ENCODE data around the gene NTRK1.

Gene NTRK1

GRCh38 chr1:156895927-156896326, 35.3 kb downstream of the NTRK1 start:
- no peak for TF ChIP-seq CTCF (IDR thresholded peaks at IDR 0.05)
- H3K27me3 ChIP-seq: no peaks in the 10 kb centered on the region
- no peaks in the 10 kb centered on the region for H3K9me3 ChIP-seq
- intact Hi-C loops (cut with DNase I; ENCODE audit: low total_unique reads): no loop called here
- H3K4me1 ChIP-seq: peaks cover 8 to 83% (median 69%) of the 10 kb centered on the region in 4 donors
- H3K36me3 ChIP-seq: no peaks in the 10 kb centered on the region
- H3K27ac ChIP-seq: peak overlapping the region; percentile 95 to 97
- no peak for DNase-seq
- peak overlapping the region; percentile 72 to 74 for H3K4me3 ChIP-seq

GRCh38 chr1:156896490-156897033, 35.9 kb downstream of the NTRK1 start:
- H3K9me3 ChIP-seq: no peaks in the 10 kb centered on the region
- no peak for TF ChIP-seq CTCF (IDR thresholded peaks at IDR 0.05)
- peaks cover 8 to 89% (median 74%) of the 10 kb centered on the region in 4 donors for H3K4me1 ChIP-seq
- no peaks in the 10 kb centered on the region for H3K36me3 ChIP-seq
- peak overlapping the region; percentile 22 to 72 for H3K4me3 ChIP-seq
- H3K27ac ChIP-seq: peak overlapping the region; percentile 95 to 97
- no peaks in the 10 kb centered on the region for H3K27me3 ChIP-seq
- DNase-seq: peak in 1 of 2 donors; percentile 78
- intact Hi-C loops (cut with DNase I; ENCODE audit: low total_unique reads): no loop called here

DNA sequence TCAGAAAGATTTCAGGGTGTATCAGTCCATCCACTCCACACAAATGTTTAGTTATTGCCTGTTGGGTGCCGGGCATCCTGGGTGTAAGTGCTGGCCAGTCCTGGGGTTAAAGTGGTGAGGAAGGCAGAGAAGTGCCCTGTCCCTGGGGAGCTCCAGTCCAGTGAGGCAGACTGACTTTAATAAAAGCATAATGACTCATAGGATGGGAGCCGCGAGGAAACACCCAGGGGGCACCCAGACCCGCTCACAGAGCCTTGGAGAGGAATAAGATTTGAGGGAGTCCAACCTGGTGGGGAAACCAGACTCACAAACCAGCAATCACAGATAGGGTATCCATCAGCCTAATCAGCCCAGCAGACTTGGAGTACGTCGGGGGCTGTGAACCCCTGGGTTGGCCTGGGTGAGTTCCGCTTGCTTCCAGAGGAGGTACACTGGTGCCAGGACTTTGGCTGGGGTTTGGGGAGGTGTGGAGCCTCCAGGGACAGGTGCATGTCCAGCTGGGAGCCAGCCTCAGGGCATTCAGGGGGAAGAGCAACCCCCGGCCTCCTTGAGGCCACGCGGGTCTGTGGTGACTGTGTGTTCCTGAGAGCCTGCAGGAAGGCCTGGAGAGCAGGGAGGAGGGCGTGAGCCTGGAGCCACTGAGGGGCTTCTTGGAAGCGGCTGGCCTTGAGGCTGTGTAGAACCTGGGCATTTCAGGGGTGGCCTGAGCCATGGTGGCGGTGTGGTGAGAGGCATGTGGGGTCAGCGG, 36.6 kb downstream of the NTRK1 start:
- no peaks in the 10 kb centered on the region for H3K9me3 ChIP-seq
- intact Hi-C loops (cut with DNase I; ENCODE audit: low total_unique reads): no loop called here
- peak overlapping the region; percentile 22 to 72 for H3K4me3 ChIP-seq
- H3K27me3 ChIP-seq: no peaks in the 10 kb centered on the region
- peak overlapping the region; percentile 95 to 97 for H3K27ac ChIP-seq
- no peaks in the 10 kb centered on the region for H3K36me3 ChIP-seq
- peaks cover 8 to 92% (median 76%) of the 10 kb centered on the region in 4 donors for H3K4me1 ChIP-seq
- DNase-seq: peak in 1 of 2 donors; percentile 81
- no peak for TF ChIP-seq CTCF (IDR thresholded peaks at IDR 0.05)

GRCh38 chr1:156898161-156898566, 37.5 kb downstream of the NTRK1 start:
- no peaks in the 10 kb centered on the region for H3K9me3 ChIP-seq
- intact Hi-C loops (cut with DNase I; ENCODE audit: low total_unique reads): no loop called here
- TF ChIP-seq CTCF (IDR thresholded peaks at IDR 0.05): no peak
- peaks cover 8 to 89% (median 71%) of the 10 kb centered on the region in 4 donors for H3K4me1 ChIP-seq
- peak overlapping the region; percentile 22 to 72 for H3K4me3 ChIP-seq
- H3K27me3 ChIP-seq: no peaks in the 10 kb centered on the region
- DNase-seq: peak in 1 of 2 donors; percentile 76
- H3K27ac ChIP-seq: peak overlapping the region; percentile 95 to 97
- H3K36me3 ChIP-seq: no peaks in the 10 kb centered on the region

GRCh38 chr1:156898971-156899664, 38.5 kb downstream of the NTRK1 start:
- no peak for TF ChIP-seq CTCF (IDR thresholded peaks at IDR 0.05)
- Histone ChIP-seq H3K36me3 (peaks cover 0 to 6% (median 0%) of the 10 kb centered on the region in 3 donors), H3K4me1 (peaks cover 8 to 89% (median 71%) of the 10 kb centered on the region in 4 donors), H3K4me3 (no peak overlapping the region), H3K27ac (no peak overlapping the region), H3K9me3 (no peaks in the 10 kb centered on the region), H3K27me3 (no peaks in the 10 kb centered on the region)
- no peak for DNase-seq
- intact Hi-C loops (cut with DNase I; ENCODE audit: low total_unique reads): no loop called here
